NCI-H69 (cell line): Measurements from ENCODE around the gene SLC7A9.

Source experiments
- DNase-seq: peaks from one replicate; lab custom pipeline; 2025; lab: John Stamatoyannopoulos, UW

Gene SLC7A9

GRCh38 chr19:32828139-32828538, 41.4 kb downstream of the SLC7A9 start:
- no peak for DNase-seq

- DNase-seq = peak; percentile 24
Observed at GRCh38 chr19:32824916-32825608, 44.5 kb downstream of the SLC7A9 start.

DNA sequence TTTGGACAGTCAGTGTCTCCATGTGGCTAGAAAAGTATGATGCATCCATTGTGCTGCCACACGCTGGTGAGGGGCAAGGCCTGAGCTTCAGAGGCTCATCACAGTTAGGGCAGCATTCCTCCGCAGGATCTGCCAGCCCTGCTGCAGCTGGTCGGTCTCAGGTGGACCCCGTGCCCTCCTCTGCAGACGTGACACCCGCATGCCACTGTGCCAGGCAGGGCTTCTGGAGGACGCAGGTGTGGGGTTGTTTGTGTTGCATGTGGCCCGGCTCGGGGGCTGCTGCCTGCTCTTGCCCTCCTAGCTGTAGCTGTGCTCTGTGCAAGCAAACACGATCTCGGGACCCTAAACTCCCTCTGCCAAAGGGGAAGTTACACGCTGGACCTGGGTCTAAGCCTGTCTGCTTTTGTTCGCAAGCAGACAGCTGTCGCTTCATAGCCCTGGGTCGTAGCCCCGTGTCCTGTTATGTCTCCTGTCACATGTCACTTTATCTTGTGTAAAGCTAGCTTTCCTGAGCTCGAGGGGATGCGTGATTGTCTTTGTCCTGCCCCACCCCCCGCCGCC, 45.3 kb downstream of the SLC7A9 start:
- no peak for DNase-seq

DNA sequence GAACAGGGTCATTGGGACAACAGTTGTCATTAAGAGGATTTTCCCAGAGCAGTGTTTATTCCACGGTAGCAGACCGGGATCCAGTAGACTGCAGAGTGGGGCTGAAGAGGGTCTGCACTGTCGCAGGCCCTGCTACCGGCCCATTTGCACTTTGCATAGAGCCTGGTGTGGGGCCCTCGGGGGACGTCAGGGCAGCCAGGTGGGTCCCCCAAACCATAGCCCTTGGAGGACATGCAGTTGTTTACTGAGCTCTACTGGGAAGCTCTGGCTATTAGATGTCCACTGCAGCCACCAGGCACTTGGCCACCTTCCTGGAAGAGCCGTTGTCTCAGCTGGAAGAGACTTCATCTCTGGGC, 45.8 kb downstream of the SLC7A9 start:
- DNase-seq = no peak

GRCh38 chr19:32822916-32823746, 46.4 kb downstream of the SLC7A9 start:
- no peak for DNase-seq

GRCh38 chr19:32819419-32820400, 49.9 kb downstream of the SLC7A9 start:
- no peak for DNase-seq

- DNase-seq = no peak
Observed at GRCh38 chr19:32818536-32818935, 51.0 kb downstream of the SLC7A9 start.

DNA sequence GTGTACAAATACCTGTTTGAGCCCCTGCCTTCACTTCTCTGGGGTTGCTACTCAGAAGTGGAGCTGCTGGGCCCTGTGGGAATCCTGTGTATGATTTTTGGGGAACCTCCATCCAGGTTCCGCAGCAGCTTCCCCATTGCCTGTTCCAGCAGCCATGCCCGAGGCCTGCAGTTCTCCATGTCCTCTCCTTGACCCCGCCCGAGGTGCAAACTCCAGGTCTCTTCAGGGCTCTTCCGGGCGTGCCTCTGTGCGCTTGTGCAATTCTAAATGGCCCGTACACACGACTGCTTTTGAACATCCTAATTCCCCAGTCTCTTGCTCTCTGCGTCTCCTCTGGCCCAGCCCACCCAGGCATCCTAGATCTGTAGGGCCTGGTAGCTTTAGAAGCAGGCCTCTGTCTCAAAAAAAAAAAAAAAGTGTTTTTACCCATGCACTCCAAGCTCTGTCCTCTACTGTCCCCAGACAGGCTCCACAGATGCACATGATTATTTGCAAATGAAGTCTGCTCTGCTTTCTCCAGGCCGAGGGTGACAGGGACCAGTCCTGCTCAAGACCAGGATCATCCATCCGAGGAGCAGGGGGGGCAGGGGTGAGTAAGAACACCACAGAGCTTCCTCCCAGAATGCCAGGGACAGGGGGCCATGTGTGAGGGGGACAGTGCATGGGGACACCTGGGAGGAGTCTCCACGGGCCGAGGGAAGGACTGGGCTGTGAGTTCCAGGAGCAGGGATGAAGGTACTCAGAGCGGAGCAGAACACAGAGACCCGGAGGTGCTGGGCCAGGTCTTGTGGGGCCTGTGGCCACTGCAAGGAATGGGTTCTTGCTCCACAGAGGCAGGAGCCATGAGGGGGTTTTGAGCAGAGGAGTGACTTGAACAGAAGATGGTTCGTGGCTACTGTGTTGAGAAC, 51.7 kb downstream of the SLC7A9 start:
- no peak for DNase-seq

DNA sequence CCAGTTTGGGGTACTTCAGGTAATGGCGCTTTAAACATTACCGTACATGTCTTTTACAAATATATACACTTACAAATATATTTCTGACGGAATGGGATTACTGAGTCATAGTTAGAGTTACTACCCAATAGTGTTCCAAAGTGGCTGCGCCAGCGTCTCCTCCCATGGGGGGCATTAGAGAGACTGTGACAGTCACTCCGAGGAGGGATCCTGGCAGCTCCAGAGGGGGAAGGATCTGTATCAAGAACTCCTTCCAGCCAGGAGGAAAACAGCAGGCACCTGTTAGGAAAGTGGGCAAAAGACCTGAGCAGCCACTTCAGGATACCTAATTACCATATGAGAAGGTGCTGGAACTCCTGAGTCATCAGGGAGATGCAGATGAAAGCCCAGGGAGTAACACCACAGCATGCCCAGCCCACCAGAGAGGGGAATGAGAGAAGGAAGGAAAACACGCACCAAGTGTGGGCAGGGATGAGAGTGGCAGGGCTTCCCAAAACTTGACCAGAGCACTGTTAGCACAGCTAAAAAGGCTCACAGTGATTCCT, 52.9 kb downstream of the SLC7A9 start:
- no peak for DNase-seq

DNA sequence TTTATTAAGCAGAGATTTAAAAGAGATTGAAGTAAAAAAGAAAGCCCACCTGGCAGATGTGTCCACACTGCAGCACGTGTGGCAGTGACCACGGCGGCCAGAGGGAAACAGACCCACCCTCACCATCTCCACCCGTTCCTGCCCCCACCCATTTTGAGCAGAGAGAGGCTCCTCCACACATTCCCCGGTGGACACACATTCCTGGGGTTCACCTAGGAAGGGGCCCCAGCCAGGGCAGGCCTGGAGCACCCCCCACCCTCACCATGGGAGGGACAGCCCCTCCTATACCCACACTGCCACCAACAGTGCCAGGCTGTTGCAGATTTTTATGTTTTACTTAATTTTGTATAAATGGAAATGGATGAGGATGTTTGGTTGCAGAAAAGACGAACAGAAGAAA, 54.9 kb downstream of the SLC7A9 start:
- no peak for DNase-seq

- DNase-seq = no peak
Observed at GRCh38 chr19:32813862-32814425, 55.6 kb downstream of the SLC7A9 start.

- no peak for DNase-seq
Observed at GRCh38 chr19:32812571-32812970, 57.0 kb downstream of the SLC7A9 start.

- DNase-seq = no peak
Observed at GRCh38 chr19:32812036-32812435, 57.5 kb downstream of the SLC7A9 start.

DNA sequence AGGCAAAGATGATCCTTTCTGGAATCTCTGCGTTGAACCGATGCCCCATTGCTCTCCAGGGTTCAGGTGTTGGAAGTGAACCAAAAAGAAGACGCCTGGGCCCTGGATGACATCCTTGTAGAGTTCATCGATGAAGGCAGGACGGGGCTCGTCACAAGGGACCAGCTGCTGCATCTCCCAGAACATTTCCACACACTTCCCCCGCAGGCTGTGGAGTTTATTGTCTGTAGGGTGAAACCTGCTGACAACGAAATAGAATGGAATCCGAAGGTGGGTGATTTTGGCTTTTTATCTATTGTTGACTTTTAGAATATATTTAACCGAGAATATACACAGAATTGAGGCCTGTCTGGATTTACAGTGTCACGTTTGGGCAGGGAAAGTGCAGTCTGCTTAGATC, 58.4 kb downstream of the SLC7A9 start:
- DNase-seq = no peak

GRCh38 chr19:32810452-32810851, 59.1 kb downstream of the SLC7A9 start:
- no peak for DNase-seq

- no peak for DNase-seq
Observed at GRCh38 chr19:32809754-32810153, 59.8 kb downstream of the SLC7A9 start.

DNA sequence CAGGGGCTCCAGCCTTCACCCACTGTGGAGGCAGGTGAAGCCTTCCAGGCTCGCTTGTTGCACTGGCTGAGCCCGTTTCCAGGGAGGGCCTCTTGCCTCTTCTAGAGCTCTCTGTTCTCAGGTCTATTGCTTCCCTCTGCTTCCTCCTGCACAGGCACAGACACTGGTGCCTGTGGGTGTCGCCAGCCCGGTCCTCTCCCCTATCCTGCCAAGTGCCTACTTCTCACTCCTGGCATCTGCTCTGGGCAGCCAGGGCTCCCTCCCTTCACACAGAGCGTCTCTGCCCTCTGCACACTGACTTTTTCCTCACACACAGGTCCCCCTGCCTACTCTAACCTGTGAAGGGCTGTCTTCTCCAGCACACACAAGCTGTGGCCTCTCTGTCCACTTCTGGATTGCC, 60.3 kb downstream of the SLC7A9 start:
- no peak for DNase-seq

GRCh38 chr19:32808236-32808635, 61.3 kb downstream of the SLC7A9 start:
- no peak for DNase-seq

DNA sequence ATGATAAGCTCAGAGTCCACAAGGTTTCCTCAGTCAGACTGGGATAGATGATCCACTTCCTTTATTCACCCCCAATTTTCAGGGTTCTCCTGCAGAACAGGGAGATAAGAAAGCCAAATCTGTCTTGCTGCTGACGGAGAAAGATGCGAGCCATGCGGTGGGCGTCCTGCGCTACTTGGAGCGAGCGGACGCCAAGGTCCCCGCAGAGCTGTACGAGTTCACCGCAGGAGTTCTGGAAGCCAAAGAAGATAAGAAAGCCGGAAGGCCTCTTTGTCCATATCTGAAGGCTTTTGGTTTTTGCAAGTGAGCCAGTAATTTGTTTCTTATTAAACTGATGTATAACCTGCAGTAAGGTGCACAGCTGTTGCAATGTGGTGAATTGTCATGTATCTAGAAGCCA, 66.7 kb downstream of the SLC7A9 start:
- no peak for DNase-seq

- DNase-seq = no peak
Observed at GRCh38 chr19:32800754-32801153, 68.8 kb downstream of the SLC7A9 start.
